ENCODE results near the gene DYSF.

DYSF gene

GRCh38 chr2:71724793-71725192 lies 271.4 kb downstream of the DYSF start:
- in situ Hi-C loops (cut with HindIII; ENCODE audit: low sequenced_read_pairs): no loop called here
- H3K4me3 ChIP-seq (ENCODE audit: low read depth, low read length): no peak overlapping the region
- TF ChIP-seq, protein P1, sequence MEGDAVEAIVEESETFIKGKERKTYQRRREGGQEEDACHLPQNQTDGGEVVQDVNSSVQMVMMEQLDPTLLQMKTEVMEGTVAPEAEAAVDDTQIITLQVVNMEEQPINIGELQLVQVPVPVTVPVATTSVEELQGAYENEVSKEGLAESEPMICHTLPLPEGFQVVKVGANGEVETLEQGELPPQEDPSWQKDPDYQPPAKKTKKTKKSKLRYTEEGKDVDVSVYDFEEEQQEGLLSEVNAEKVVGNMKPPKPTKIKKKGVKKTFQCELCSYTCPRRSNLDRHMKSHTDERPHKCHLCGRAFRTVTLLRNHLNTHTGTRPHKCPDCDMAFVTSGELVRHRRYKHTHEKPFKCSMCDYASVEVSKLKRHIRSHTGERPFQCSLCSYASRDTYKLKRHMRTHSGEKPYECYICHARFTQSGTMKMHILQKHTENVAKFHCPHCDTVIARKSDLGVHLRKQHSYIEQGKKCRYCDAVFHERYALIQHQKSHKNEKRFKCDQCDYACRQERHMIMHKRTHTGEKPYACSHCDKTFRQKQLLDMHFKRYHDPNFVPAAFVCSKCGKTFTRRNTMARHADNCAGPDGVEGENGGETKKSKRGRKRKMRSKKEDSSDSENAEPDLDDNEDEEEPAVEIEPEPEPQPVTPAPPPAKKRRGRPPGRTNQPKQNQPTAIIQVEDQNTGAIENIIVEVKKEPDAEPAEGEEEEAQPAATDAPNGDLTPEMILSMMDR (IDR thresholded peaks at IDR 0.05; ENCODE audit: low read depth, low read length, missing control alignments): no peak
- DNase-seq (ENCODE audit: low read depth): no peak

DNA sequence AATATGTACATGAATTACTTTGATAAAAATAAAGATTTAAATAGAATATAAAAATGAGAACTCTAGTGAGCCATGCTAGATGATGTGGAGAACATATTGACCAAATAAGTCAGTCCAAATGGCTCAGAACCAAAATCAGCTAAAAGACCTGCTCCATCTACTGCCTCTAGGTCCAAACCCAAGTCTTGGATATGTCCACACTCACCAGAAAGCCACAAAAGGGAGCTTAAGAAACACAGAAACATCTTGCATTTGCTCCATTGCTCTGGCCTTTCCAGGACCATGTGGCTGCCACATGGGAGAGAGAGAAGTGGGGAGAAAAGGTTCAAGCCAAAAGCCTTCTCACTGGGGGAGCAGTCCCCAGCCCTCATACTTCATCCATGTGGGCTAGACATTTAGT lies 272.5 kb downstream of the DYSF start:
- no peak overlapping the region for H3K4me3 ChIP-seq (ENCODE audit: low read depth, low read length)
- no peak for DNase-seq (ENCODE audit: low read depth)
- TF ChIP-seq, protein P1 (IDR thresholded peaks at IDR 0.05; ENCODE audit: low read depth, low read length, missing control alignments): no peak
- in situ Hi-C loops (cut with HindIII; ENCODE audit: low sequenced_read_pairs): no loop called here

DNA sequence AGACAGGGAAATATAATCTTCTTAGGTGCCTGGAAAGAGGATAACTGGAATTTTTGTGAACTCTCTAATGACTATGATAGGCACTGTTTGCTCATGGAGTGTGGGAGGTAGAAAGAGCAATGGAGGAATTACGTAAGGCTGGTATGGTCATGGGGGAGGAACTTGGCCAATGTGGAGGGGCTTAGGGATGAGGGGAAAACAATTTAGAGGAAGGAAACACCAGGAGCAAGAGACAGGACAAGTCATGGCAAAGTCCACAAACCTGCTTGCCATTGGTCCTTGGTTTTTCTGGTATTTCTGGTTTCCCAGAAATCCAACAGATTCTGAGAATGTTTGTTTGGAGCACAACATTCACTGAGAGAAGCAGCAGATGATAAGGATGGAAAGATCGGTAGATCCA lies 274.2 kb downstream of the DYSF start:
- DNase-seq (ENCODE audit: low read depth): no peak
- TF ChIP-seq, protein P1 (IDR thresholded peaks at IDR 0.05; ENCODE audit: low read depth, low read length, missing control alignments): no peak
- no peak overlapping the region for H3K4me3 ChIP-seq (ENCODE audit: low read depth, low read length)
- in situ Hi-C loops (cut with HindIII; ENCODE audit: low sequenced_read_pairs): no loop called here

- H3K4me3 ChIP-seq (ENCODE audit: low read depth, low read length): no peak overlapping the region
- DNase-seq (ENCODE audit: low read depth): no peak
- in situ Hi-C loops (cut with HindIII; ENCODE audit: low sequenced_read_pairs): no loop called here
- TF ChIP-seq, protein P1 (IDR thresholded peaks at IDR 0.05; ENCODE audit: low read depth, low read length, missing control alignments): no peak
Observed at GRCh38 chr2:71728036-71728435, 274.7 kb downstream of the DYSF start.

DNA sequence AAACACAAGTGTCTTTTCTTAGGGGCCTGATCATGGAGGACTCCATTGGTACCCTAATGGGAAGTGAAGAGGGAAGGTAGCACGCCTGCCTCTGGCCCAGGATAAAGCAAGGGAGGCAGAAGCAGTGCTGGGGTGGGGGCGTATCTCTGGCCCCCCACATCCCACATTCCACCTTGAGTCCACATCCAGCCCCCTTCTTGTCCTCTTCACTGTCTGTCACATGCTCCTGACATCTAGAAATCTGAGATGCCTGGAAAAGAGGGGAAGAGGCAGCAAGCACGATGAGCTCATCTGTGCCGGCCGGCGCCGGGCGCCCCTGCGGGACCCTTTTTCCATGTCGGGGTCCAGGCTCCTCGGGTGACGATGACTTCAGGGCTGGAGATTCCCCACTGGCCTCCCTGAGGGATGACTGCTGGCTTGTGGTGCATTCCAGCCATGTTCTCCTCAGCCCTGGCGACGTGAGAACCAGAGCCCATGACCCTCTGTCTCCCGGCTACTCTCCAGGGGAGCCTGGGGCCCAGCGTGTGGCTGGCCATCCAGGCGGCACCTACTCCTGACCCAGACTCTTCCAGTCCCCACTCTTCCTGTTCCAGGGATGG lies 277.5 kb downstream of the DYSF start:
- H3K4me3 ChIP-seq (ENCODE audit: low read depth, low read length): no peak overlapping the region

DNA sequence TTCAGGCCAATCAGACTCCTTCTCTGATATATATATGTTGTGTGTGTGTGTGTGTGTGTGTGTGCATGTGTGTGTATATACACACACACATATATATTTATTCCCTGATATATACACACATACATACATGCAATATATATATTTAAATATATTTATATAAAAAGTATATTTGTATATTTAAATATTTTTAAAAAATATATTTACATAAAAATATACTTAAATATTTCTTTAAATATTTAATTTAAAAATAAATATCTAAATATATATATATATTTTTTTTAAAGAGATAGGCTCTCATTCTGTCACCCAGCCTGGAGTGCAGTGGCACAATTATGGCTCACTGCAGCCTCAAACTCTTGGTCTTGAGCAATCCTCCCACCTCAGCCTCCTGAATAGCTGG lies 281.3 kb downstream of the DYSF start:
- in situ Hi-C loops (cut with HindIII; ENCODE audit: low sequenced_read_pairs): no loop called here
- H3K4me3 ChIP-seq (ENCODE audit: low read depth, low read length): no peak overlapping the region
- no peak for DNase-seq (ENCODE audit: low read depth)
- TF ChIP-seq, protein P1 (IDR thresholded peaks at IDR 0.05; ENCODE audit: low read depth, low read length, missing control alignments): no peak

More for the DNA sequence above, 277.5 kb downstream of the DYSF start:
- in situ Hi-C loops (cut with HindIII; ENCODE audit: low sequenced_read_pairs): no loop called here
- TF ChIP-seq, protein P1 (IDR thresholded peaks at IDR 0.05; ENCODE audit: low read depth, low read length, missing control alignments): no peak
- no peak for DNase-seq (ENCODE audit: low read depth)

Data from astrocyte of the cerebellum (primary cell).